ENCODE data around the gene CAPN5.

Gene CAPN5

GRCh38 chr11:77111277-77111676 lies 44.5 kb downstream of the CAPN5 start:
- TF ChIP-seq PPARA (CRISPR knock-in tag; IDR thresholded peaks at IDR 0.05; ENCODE audit: borderline replicate concordance): no peak
- ATAC-seq: no peak

- TF ChIP-seq PPARA (CRISPR knock-in tag; IDR thresholded peaks at IDR 0.05; ENCODE audit: borderline replicate concordance) (no peak), ZC3H10 (CRISPR knock-in tag; IDR thresholded peaks at IDR 0.05) (no peak), BACH2 (CRISPR knock-in tag; IDR thresholded peaks at IDR 0.05; ENCODE audit: borderline replicate concordance) (no peak), ZNF8 (CRISPR knock-in tag; IDR thresholded peaks at IDR 0.05) (no peak), RARB (CRISPR knock-in tag; IDR thresholded peaks at IDR 0.05) (no peak), PATZ1 (CRISPR knock-in tag; IDR thresholded peaks at IDR 0.05; ENCODE audit: borderline replicate concordance) (no peak), CREB5 (CRISPR knock-in tag; IDR thresholded peaks at IDR 0.05; ENCODE audit: low read depth) (no peak), TCF4 (CRISPR knock-in tag; IDR thresholded peaks at IDR 0.05; ENCODE audit: borderline replicate concordance) (no peak), OSR1 (CRISPR knock-in tag; IDR thresholded peaks at IDR 0.05) (no peak), SNAI2 (CRISPR knock-in tag; IDR thresholded peaks at IDR 0.05) (no peak), ZFP30 (CRISPR knock-in tag; IDR thresholded peaks at IDR 0.05) (no peak), TOX (CRISPR knock-in tag; IDR thresholded peaks at IDR 0.05; ENCODE audit: borderline replicate concordance) (no peak), ESRRG (CRISPR knock-in tag; IDR thresholded peaks at IDR 0.05) (no peak), CSRNP3 (CRISPR knock-in tag; IDR thresholded peaks at IDR 0.05) (no peak), ARNTL (CRISPR knock-in tag; IDR thresholded peaks at IDR 0.05; ENCODE audit: borderline replicate concordance, low read depth) (no peak)
- ATAC-seq: no peak
These were observed 45.2 kb downstream of the CAPN5 start for GRCh38 chr11:77111946-77112345.

GRCh38 chr11:77112641-77113381 lies 46.0 kb downstream of the CAPN5 start:
- no peak for TF ChIP-seq POU6F1 (CRISPR knock-in tag; IDR thresholded peaks at IDR 0.05; ENCODE audit: borderline replicate concordance, low read depth)
- no peak for TF ChIP-seq ISL1 (CRISPR knock-in tag; IDR thresholded peaks at IDR 0.05)
- TF ChIP-seq GLIS3 (CRISPR knock-in tag; IDR thresholded peaks at IDR 0.05): no peak

GRCh38 chr11:77113382-77114088 lies 46.8 kb downstream of the CAPN5 start:
- TF ChIP-seq CSRNP3 (CRISPR knock-in tag; IDR thresholded peaks at IDR 0.05) (no peak), OSR1 (CRISPR knock-in tag; IDR thresholded peaks at IDR 0.05) (no peak), CSDC2 (CRISPR knock-in tag; IDR thresholded peaks at IDR 0.05) (no peak), ESRRG (CRISPR knock-in tag; IDR thresholded peaks at IDR 0.05) (no peak)
- ATAC-seq: peak; percentile 57; the same call in 2 of the 3 replicates

More at GRCh38 chr11:77112641-77113381, 46.0 kb downstream of the CAPN5 start:
- no peak for ATAC-seq

Data from SK-N-SH treated with all-trans-retinoic acid at 6 μM for 48 hours (cell line).